ENCODE data around the gene CD63.

Gene CD63

GRCh38 chr12:55729819-55730818 is 1.3 kb upstream of the CD63 start:
- Histone ChIP-seq H3K36me3 (ENCODE audit: control insufficient read depth, insufficient read depth, low read length) (peaks cover 3% of the 10 kb centered on the region; the same call in 1 of the 2 replicates), H3K27me3 (ENCODE audit: control insufficient read depth, insufficient read depth, low read length) (no peaks in the 10 kb centered on the region), H3K4me3 (ENCODE audit: low read length) (peak overlapping the region; percentile 68; the same call in 1 of the 2 replicates), H3K9me3 (ENCODE audit: control insufficient read depth, insufficient read depth, low read length) (no peaks in the 10 kb centered on the region), H3K4me1 (ENCODE audit: control insufficient read depth, insufficient read depth, low read length) (0 out of 2 replicates have a peak, but pooled peaks cover 1% of the 10 kb centered on the region), H3K27ac (ENCODE audit: low read length) (no peak overlapping the region)
- no CpG with 5 or more reads among the region's 19 CpGs for WGBS (ENCODE audit: insufficient coverage, insufficient read length)
- DNase-seq (ENCODE audit: low read depth, low spot score), result no peak

DNA sequence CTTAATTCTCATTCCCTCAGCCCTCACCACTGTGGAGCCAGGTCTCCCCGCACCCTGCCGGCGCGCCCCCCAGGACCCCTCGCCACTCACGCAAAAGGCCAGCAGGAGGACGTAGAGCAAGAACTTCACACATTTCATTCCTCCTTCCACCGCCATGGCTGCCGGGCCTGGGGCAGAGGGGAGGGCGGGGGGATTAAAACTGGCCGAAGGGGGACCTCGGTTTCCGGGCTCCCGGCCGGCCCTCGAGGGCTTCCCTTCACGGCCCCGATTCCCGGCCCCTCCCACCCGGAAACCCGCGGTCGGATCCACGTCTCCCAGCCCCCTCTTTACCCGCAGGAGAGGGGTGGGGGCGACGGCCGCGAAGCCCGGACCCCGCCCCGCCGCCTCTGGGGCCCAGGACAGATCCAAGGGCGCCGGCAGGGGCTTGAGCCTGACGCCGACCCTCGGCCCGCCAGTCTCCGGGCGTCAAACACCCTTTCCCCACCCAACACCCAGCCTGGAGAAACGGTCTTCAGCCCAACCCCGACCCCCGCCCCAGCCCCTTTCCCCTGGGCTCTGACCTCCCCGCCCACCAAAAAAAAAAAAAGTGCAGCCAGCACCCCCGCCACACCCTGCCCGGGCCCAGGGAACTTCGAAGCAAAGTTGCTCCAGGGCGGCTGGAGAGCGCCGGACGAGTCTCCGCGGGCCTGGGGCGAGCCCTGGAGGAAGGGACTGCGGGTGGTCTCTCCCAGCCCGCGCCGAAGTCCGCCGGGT is 447 bp downstream of the CD63 start:
- DNase-seq (ENCODE audit: low read depth, low spot score), result no peak
- no peaks in the 10 kb centered on the region for H3K27me3 ChIP-seq (ENCODE audit: control insufficient read depth, insufficient read depth, low read length)
- WGBS (ENCODE audit: insufficient coverage, insufficient read length), result no CpG with 5 or more reads among the region's 61 CpGs
- peaks cover 8% of the 10 kb centered on the region for H3K36me3 ChIP-seq (ENCODE audit: control insufficient read depth, insufficient read depth, low read length)
- no peaks in the 10 kb centered on the region for H3K9me3 ChIP-seq (ENCODE audit: control insufficient read depth, insufficient read depth, low read length)
- H3K4me3 ChIP-seq (ENCODE audit: low read length), result peak overlapping the region; percentile 68
- H3K4me1 ChIP-seq (ENCODE audit: control insufficient read depth, insufficient read depth, low read length), result 0 out of 2 replicates have a peak, but pooled peaks cover 1% of the 10 kb centered on the region
- no peak overlapping the region for H3K27ac ChIP-seq (ENCODE audit: low read length)

GRCh38 chr12:55727643-55728185 is 1.1 kb downstream of the CD63 start:
- Histone ChIP-seq H3K4me3 (ENCODE audit: low read length) (peak overlapping the region; percentile 68; the same call in 1 of the 2 replicates), H3K27me3 (ENCODE audit: control insufficient read depth, insufficient read depth, low read length) (no peaks in the 10 kb centered on the region), H3K36me3 (ENCODE audit: control insufficient read depth, insufficient read depth, low read length) (peaks cover 8% of the 10 kb centered on the region), H3K9me3 (ENCODE audit: control insufficient read depth, insufficient read depth, low read length) (no peaks in the 10 kb centered on the region), H3K4me1 (ENCODE audit: control insufficient read depth, insufficient read depth, low read length) (0 out of 2 replicates have a peak, but pooled peaks cover 1% of the 10 kb centered on the region), H3K27ac (ENCODE audit: low read length) (no peak overlapping the region)
- no CpG with 5 or more reads among the region's 9 CpGs for WGBS (ENCODE audit: insufficient coverage, insufficient read length)
- DNase-seq (ENCODE audit: low read depth, low spot score), result no peak

DNA sequence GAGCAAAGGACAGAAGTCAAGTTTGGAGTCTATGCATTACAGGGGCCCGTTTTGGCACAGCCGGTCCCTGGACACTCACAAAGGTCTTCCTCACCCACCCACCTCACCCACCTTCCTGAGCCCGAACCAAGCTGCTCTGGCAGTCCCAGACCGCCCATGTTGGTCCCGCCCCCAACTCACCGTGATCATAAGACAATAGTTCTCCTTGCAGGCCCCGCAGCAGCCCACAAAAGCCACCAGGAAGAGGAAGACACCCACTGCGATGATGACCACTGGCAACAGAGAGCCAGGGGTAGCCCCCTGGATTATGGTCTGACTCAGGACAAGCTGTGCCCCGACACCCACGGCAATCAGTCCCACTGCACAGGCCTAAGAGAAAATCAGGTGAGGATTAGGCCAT is 1.8 kb downstream of the CD63 start:
- Histone ChIP-seq H3K9me3 (ENCODE audit: control insufficient read depth, insufficient read depth, low read length) (no peaks in the 10 kb centered on the region), H3K4me1 (ENCODE audit: control insufficient read depth, insufficient read depth, low read length) (no peaks in the 10 kb centered on the region), H3K36me3 (ENCODE audit: control insufficient read depth, insufficient read depth, low read length) (peaks cover 8% of the 10 kb centered on the region), H3K27ac (ENCODE audit: low read length) (no peak overlapping the region), H3K4me3 (ENCODE audit: low read length) (no peak overlapping the region; the same call in 1 of the 2 replicates), H3K27me3 (ENCODE audit: control insufficient read depth, insufficient read depth, low read length) (no peaks in the 10 kb centered on the region)
- DNase-seq (ENCODE audit: low read depth, low spot score), result no peak
- WGBS (ENCODE audit: insufficient coverage, insufficient read length), result no CpG with 5 or more reads among the region's 10 CpGs

GRCh38 chr12:55725556-55725955 is 3.3 kb downstream of the CD63 start:
- Histone ChIP-seq H3K27ac (ENCODE audit: low read length) (no peak overlapping the region), H3K4me3 (ENCODE audit: low read length) (no peak overlapping the region), H3K4me1 (ENCODE audit: control insufficient read depth, insufficient read depth, low read length) (no peaks in the 10 kb centered on the region), H3K36me3 (ENCODE audit: control insufficient read depth, insufficient read depth, low read length) (peaks cover 8% of the 10 kb centered on the region), H3K9me3 (ENCODE audit: control insufficient read depth, insufficient read depth, low read length) (no peaks in the 10 kb centered on the region), H3K27me3 (ENCODE audit: control insufficient read depth, insufficient read depth, low read length) (no peaks in the 10 kb centered on the region)
- no CpG with 5 or more reads among the region's 3 CpGs for WGBS (ENCODE audit: insufficient coverage, insufficient read length)
- DNase-seq (ENCODE audit: low read depth, low spot score), result no peak

- DNase-seq (ENCODE audit: low read depth, low spot score), result no peak
- Histone ChIP-seq H3K4me1 (ENCODE audit: control insufficient read depth, insufficient read depth, low read length) (no peaks in the 10 kb centered on the region), H3K4me3 (ENCODE audit: low read length) (no peak overlapping the region), H3K27me3 (ENCODE audit: control insufficient read depth, insufficient read depth, low read length) (no peaks in the 10 kb centered on the region), H3K27ac (ENCODE audit: low read length) (no peak overlapping the region), H3K9me3 (ENCODE audit: control insufficient read depth, insufficient read depth, low read length) (no peaks in the 10 kb centered on the region), H3K36me3 (ENCODE audit: control insufficient read depth, insufficient read depth, low read length) (peaks cover 8% of the 10 kb centered on the region)
- WGBS (ENCODE audit: insufficient coverage, insufficient read length), result no CpG with 5 or more reads among the region's 3 CpGs
Measured at GRCh38 chr12:55724940-55725309, 3.9 kb downstream of the CD63 start.

DNA sequence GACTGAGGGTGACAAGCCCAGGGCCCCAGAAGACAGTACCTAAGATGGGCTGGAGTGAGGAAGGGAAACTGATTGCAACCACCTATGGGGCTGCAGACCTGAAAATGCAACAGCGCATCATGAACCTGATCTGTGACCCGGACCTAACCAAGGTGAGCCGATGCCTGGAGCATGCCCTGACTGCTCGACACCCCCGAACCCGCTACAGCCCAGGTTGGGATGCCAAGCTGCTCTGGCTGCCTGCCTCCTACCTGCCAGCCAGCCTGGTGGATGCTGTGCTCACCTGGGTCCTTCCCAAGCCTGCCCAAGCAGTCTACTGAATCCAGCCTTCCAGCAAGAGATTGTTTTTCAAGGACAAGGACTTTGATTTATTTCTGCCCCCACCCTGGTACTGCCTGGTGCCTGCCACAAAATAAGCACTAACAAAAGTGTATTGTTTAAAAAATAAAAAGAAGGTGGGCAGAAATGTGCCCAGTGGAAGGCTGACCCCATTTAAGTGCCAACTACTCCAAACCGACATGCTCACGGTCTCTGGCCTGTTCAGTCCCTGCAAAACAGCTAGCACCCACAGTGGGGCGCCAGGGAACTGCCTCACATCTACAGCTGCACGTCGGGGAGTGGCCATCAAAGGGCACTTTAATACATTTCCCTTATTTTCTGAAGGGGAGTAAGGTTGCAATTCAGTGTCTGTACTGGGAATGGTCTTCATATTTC is 4.4 kb downstream of the CD63 start:
- DNase-seq (ENCODE audit: low read depth, low spot score), result no peak
- Histone ChIP-seq H3K27me3 (ENCODE audit: control insufficient read depth, insufficient read depth, low read length) (no peaks in the 10 kb centered on the region), H3K4me3 (ENCODE audit: low read length) (no peak overlapping the region), H3K27ac (ENCODE audit: low read length) (no peak overlapping the region), H3K9me3 (ENCODE audit: control insufficient read depth, insufficient read depth, low read length) (no peaks in the 10 kb centered on the region), H3K36me3 (ENCODE audit: control insufficient read depth, insufficient read depth, low read length) (peaks cover 8% of the 10 kb centered on the region), H3K4me1 (ENCODE audit: control insufficient read depth, insufficient read depth, low read length) (no peaks in the 10 kb centered on the region)
- whole genome bisulfite sequencing (ENCODE audit: insufficient coverage, insufficient read length), result no CpG with 5 or more reads among the region's 11 CpGs

DNA sequence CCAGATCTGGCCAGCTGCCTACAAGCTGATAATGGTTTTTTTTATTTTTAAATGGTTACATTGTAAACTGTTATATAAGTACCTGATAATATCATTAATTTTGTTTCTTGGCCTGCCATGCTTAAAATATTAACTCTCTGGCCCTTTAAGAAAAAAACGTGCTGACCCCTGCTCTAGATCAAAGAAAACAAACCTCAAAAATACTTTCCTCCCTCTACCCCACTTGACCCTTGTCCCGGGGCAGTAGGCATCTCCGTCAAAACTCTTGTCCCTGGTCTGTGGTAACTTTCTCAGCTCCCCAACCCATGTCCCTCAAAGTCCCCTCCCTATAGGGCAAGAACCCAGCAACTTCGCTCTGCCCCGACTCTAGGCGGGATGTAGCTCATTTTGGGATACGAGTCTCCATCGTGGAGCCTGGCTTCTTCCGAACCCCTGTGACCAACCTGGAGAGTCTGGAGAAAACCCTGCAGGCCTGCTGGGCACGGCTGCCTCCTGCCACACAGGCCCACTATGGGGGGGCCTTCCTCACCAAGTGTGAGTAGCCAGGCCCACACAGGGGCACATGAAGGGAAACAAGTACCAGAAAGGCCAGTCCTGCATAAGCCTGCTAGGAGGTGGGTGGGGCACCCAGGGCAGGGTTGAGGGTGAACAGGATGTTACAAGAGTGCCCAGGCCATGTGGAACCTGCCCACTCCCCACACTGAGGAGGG is 5.1 kb downstream of the CD63 start:
- Histone ChIP-seq H3K36me3 (ENCODE audit: control insufficient read depth, insufficient read depth, low read length) (peaks cover 8% of the 10 kb centered on the region), H3K27ac (ENCODE audit: low read length) (no peak overlapping the region), H3K4me3 (ENCODE audit: low read length) (no peak overlapping the region), H3K9me3 (ENCODE audit: control insufficient read depth, insufficient read depth, low read length) (no peaks in the 10 kb centered on the region), H3K27me3 (ENCODE audit: control insufficient read depth, insufficient read depth, low read length) (no peaks in the 10 kb centered on the region), H3K4me1 (ENCODE audit: control insufficient read depth, insufficient read depth, low read length) (peaks cover 3% of the 10 kb centered on the region)
- WGBS (ENCODE audit: insufficient coverage, insufficient read length), result no CpG with 5 or more reads among the region's 10 CpGs
- no peak for DNase-seq (ENCODE audit: low read depth, low spot score)

DNA sequence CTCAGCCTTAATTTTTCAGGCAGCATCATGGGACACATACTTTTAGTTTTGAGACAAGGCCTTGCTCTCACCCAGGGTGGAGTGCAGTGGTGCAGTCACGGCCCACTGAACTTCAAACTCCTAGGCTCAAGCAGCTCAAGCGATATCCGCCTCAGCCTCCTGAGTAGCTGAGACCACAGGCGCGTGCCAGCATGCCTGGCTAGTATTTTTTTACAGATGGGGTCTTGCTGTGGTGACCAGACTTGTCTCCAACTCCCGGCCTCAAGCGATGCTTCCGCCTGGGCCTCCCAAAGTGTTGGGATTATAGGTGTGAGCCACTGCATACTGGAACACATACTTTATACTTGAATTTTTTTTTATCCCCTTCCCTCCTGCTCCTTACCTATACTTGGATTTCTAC is 5.9 kb downstream of the CD63 start:
- Histone ChIP-seq H3K4me3 (ENCODE audit: low read length) (no peak overlapping the region), H3K9me3 (ENCODE audit: control insufficient read depth, insufficient read depth, low read length) (no peaks in the 10 kb centered on the region), H3K36me3 (ENCODE audit: control insufficient read depth, insufficient read depth, low read length) (peaks cover 8% of the 10 kb centered on the region), H3K27me3 (ENCODE audit: control insufficient read depth, insufficient read depth, low read length) (no peaks in the 10 kb centered on the region), H3K27ac (ENCODE audit: low read length) (no peak overlapping the region), H3K4me1 (ENCODE audit: control insufficient read depth, insufficient read depth, low read length) (peaks cover 5% of the 10 kb centered on the region)
- no CpG with 5 or more reads among the region's 8 CpGs for WGBS (ENCODE audit: insufficient coverage, insufficient read length)
- DNase-seq (ENCODE audit: low read depth, low spot score), result no peak
